Measurements from ENCODE around the gene CCNA1.

CCNA1 gene

DNA sequence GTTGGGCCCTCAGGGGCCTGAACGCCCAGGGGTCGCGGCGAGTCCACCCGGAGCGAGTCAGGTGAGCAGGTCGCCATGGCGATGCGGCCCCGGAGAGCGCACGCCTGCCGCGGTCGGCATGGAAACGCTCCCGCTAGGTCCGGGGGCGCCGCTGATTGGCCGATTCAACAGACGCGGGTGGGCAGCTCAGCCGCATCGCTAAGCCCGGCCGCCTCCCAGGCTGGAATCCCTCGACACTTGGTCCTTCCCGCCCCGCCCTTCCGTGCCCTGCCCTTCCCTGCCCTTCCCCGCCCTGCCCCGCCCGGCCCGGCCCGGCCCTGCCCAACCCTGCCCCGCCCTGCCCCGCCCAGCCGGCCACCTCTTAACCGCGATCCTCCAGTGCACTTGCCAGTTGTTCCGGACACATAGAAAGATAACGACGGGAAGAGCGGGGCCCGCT, at the start of gene CCNA1:
Gene CCNA1, plus strand, starts transcription at position 390 of the 439 bp plus-strand sequence. CDS start 562 bp downstream, outside the sequence.
- no peak for DNase-seq (ENCODE audit: extremely low read depth in 1 of 2, low read depth in 1 of 2)

DNA sequence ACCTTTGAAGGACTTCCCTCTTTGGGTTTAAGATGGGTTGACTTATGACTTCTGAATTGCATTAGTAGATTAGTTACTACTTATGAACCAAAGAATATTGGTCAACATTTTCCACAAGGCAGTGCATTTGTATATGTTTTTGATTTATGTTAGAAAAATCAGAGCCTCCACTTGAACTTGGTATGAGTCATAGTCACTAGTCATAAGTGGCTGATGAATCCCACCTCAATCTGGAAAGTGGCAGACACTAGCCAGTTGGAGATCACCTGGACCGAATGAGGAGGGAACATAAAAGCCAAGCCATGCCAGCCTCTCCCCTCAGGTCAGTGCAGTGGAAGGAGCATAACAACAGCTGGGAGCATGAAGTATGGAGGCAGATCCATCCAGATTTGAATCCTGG, 46.8 kb upstream of the CCNA1 start:
- no peak for DNase-seq (ENCODE audit: extremely low read depth in 1 of 2, low read depth in 1 of 2)

DNA sequence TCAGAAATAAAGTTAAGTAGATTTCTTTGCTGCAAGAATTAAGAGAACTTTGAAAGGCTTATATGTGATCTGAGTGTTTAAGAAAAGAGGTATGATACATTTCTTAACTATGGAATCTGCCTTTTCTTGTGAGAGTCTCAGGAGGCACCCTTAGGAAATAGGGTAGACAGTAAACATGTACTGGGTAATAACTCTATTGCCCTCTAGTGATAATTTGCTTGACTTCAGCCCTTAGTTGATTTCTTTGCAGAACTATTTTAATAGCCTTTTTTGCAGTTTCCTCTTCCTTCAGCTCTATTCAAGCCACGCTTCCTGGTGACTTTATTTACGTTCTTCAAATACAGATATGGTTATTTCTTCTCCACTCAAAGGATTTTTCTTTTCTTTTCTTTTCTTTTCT, 37.0 kb upstream of the CCNA1 start:
- DNase-seq (ENCODE audit: extremely low read depth in 1 of 2, low read depth in 1 of 2) = no peak

DNA sequence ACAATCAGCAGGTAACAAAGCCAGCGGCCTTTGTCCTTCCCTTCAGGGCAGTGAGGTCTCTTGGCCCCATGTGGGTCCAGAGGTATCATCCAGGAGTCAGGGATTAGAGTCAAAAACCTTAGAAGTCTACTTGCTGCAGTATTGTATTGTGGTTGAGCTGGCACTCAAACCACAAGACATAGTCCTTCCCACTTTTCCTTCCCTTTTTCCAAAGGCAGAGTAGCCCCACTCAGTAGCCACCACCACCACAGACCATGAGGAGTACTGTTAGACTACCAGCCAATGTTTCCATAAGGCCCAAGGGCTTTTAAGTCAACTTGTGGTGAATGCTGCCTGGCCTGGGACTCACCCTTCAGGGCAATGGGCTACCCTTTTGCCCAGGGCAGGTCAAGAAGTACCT, 27.1 kb upstream of the CCNA1 start:
- DNase-seq (ENCODE audit: extremely low read depth in 1 of 2, low read depth in 1 of 2) = no peak

DNA sequence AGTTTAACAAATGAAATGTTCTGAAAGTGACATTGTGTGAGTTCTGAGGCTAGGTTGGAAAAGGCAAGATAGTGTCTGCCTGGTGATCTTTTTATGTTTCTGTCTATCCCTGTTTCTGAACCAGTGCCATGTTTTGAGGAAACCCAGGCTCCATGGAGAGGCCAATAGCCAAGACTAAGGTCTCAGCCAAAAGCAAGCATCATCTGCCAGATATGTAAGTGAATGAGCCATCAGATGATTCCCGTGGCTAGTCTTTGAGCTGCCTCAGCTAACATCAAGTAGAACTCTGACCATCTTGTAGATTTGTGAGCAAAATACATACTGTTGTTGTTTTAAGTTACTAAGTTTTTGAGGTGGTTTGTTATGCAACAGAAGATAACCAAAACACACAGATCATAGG, 19.6 kb upstream of the CCNA1 start:
- no peak for DNase-seq (ENCODE audit: extremely low read depth in 1 of 2, low read depth in 1 of 2)

DNA sequence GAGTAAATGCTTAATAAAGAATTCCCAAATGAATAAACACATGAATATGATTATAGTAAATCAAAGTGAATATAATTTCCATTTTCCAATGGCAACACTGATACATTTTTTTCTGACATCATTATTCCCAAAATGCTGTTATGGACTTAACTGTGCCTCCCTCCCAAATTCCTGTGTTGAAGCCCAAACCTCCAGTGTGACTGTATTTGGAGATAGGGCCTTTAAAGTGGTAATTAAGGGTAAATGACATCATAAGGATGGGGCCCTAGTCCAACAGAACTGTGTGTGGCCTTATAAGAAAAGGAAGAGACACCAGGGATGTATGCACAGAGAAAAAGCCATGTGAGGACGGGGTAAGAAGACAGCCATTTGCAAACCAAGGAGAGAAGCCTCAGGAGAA, 19.1 kb upstream of the CCNA1 start:
- no peak for DNase-seq (ENCODE audit: extremely low read depth in 1 of 2, low read depth in 1 of 2)

DNA sequence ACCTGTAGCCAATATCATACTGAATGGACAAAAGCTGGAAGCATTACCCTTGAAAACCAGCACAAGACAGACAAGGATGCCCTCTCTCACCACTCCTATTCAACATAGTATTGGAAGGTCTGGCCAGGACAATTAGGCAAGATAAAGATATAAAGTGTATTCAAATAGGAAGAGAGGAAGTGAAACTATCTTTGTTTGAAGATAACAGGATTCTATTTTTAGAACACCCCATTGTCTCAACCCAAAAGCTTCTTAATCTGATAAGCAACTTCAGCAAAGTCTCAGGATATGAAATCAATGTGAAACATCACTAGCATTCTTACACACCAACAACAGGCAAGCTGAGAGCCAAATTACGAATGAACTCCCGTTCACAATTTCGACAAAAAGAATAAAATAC, 17.8 kb upstream of the CCNA1 start:
- no peak for DNase-seq (ENCODE audit: extremely low read depth in 1 of 2, low read depth in 1 of 2)

DNA sequence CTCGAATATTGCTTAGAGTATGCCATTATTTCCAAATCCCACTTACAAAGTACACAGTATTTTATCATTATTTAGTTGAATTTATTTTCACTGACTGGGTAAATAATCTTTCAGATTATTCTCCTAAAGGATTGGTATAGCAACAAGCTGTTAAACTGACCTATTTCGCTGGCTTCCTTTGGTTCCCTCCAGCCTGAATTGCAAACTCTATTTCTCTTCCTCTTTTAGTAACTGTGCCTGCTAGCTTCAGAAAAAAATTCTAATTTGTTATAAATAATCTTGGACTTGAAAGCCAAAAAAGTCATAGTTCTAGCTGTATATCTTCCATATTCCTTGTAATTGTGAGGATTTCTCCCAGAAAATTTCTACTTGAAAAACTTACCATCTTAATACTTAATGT, 15.0 kb upstream of the CCNA1 start:
- DNase-seq (ENCODE audit: extremely low read depth in 1 of 2, low read depth in 1 of 2) = no peak

DNA sequence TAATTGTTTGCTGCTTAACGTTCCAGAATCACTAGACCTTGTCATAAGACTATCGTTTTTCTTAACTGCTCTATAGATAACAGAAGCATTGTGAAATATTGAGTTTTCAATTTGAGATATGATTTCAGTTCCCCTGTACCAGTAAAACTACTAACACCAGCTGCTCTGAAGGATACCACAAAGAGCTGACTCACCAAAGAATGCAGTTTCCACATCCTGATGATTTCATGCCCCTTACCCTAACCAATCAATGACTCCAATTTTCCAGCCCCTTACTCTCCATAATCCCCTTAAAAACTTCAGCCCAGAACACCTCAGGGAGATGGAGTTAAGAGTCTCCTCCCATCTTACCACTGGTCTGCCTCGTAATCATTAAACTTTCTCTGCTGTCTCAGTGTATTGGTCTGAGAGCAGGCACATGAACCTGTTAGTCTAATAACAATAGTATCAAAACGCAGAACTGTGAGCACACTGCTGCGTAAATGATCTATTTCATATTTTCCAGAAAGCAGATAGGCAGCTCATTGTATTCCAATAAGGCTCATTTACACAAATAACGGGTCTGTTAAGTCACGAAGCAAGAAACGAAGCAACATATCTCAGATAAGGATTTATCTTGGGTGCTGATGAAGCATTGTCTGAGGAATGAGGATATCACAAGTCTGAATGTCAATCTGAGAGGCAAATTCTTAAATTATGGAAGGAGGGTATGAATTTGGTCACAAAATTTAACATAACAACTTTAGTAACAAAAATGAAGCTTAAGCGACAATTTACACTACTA, 14.1 kb upstream of the CCNA1 start:
- no peak for DNase-seq (ENCODE audit: extremely low read depth in 1 of 2, low read depth in 1 of 2)

DNA sequence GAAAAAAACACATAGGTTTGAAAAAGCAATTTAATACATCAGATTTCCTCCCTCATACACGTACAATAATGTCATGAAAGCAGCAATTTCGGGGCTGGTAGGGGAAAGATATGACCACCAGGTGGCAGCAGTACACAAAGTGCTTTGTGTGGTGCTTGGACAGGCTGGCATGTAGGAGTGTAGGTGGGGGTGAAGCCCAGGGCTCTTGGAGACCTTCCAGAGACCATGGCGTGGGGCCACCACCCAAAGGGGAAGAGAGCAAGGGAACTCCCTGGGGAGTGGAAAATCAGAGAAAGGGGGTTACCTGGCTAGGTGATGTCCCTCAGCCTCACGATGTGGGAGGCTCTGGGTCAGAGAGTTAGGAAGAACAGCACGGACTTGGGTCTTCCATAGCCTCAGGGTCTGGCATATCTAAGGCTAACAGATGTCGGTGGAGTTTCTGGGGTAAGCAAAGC, 11.8 kb upstream of the CCNA1 start:
- peak; percentile 8 to 18 for DNase-seq (ENCODE audit: extremely low read depth in 1 of 2, low read depth in 1 of 2)

DNA sequence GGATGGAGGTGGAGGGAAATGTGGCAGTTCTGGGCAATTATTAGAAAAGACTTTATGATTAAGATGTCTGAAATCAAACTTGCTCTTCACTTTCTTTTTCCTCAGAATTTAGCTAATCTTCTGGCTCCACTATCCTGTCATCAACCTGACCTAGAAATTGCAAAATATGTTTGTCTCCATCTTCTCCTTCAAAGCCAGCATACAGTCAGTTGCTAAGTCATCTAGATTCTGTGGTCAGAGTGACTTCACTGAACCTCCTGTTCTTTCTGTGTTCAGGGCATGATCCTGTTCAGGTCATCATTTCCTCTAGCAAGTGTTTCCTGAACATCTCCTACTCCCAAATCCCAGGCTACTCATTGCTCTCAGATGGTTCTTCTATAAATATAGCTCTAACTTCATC, 10.8 kb upstream of the CCNA1 start:
- DNase-seq (ENCODE audit: extremely low read depth in 1 of 2, low read depth in 1 of 2) = no peak

DNA sequence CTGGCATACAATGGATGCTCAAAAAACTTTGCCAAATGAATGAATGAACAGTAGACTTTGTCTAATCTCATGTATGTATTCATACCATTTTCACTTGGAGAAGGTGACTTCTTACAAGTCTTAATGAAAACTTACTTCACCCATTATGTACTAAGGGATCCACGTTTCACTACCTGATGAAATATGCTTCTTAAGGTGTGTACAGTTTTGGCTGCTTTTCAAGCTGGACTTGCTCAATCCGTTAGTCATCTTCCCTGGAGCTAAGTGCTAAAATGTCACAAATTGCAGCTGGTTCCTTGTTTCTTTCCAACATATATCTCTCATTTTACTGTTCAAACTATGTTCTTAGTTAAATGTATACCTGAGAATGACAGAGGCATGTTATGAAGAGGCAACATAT, 4.2 kb upstream of the CCNA1 start:
- no peak for DNase-seq (ENCODE audit: extremely low read depth in 1 of 2, low read depth in 1 of 2)

DNA sequence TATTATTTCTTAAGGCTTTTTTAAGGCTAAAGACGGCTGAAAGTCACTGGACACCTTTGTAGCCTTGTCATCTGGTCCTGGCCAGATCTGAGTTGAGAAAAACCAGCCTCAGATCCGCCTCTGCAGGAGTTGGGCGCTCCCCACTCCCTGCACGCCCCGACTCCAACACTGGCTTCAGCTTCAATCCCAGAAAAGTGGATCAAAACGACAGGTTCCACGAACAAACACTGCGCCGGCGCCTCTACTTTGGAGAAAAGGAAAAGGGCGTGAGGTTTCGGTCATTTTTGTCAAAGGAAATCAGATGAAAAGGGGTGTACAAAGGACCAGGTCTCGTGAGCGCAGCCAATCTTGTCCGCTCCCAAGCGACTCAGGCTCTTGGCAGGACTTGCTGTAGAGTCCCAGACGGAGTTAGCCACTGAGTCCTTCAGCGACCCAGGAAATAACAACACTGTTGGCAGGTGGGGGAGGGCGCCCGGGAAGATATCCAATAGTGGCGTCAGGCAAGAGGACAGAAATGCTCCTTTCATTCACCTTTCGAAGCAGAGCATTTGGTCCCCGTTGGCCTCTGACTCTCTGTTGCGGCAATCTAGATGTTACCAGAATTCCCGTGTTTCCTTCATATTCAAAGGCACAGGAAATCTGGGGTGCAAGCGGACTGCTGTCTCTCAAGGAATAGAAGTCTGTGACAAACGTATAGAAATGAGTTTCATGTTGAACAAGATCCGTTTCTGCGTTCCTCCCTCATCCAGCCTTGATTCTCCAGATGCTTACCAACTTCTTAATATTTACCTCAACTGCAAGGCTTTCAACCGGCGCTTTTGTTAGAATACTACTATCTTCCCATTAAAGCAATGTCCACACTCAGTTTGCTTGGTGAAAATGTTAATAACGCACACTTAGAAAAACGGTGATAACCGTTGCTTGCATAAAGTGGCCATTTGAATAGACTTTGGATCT, 1.8 kb upstream of the CCNA1 start:
- DNase-seq (ENCODE audit: extremely low read depth in 1 of 2, low read depth in 1 of 2) = no peak

DNA sequence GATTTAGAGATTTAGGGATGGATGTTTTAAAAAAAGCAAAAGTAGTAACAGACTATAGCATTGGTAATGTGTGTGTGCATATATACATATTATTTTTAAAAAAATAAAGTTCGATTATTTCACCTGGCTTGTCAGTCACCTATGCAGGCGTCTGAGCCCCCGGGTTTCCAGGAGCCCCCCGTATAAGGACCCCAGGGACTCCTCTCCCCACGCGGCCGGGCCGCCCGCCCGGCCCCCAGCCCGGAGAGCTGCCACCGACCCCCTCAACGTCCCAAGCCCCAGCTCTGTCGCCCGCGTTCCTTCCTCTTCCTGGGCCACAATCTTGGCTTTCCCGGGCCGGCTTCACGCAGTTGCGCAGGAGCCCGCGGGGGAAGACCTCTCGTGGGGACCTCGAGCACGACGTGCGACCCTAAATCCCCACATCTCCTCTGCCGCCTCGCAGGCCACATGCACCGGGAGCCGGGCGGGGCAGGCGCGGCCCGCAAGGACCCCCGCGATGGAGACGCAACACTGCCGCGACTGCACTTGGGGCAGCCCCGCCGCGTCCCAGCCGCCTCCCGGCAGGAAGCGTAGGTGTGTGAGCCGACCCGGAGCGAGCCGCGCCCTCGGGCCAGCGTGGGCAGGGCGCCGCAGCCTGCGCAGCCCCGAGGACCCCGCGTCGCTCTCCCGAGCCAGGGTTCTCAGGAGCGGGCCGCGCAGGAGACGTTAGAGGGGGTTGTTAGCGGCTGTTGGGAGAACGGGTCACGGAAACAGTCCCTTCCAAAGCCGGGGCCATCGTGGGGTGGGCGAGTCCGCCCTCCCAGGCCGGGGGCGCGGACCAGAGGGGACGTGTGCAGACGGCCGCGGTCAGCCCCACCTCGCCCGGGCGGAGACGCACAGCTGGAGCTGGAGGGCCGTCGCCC, 840 bp upstream of the CCNA1 start:
- DNase-seq (ENCODE audit: extremely low read depth in 1 of 2, low read depth in 1 of 2) = no peak

DNA sequence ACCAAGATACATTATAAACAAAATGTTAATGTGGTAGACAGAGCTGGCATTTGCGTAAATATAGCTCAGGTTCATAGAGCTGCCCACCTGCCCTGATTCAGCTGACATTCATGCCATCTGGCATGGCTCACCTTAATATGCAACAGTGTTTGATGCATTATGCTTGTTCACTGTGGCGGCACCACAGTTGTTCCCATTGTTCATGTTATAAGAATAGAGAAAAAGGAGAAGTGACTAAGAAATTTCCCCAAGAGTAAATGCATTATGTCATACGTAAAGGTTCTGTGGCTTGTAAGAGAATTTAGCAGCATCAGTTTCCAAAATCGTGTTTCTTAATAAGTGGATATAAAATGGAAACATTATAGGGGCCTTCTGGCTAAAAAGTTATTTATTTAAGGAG, 4.5 kb downstream of the CCNA1 start:
- DNase-seq (ENCODE audit: extremely low read depth in 1 of 2, low read depth in 1 of 2) = no peak

DNA sequence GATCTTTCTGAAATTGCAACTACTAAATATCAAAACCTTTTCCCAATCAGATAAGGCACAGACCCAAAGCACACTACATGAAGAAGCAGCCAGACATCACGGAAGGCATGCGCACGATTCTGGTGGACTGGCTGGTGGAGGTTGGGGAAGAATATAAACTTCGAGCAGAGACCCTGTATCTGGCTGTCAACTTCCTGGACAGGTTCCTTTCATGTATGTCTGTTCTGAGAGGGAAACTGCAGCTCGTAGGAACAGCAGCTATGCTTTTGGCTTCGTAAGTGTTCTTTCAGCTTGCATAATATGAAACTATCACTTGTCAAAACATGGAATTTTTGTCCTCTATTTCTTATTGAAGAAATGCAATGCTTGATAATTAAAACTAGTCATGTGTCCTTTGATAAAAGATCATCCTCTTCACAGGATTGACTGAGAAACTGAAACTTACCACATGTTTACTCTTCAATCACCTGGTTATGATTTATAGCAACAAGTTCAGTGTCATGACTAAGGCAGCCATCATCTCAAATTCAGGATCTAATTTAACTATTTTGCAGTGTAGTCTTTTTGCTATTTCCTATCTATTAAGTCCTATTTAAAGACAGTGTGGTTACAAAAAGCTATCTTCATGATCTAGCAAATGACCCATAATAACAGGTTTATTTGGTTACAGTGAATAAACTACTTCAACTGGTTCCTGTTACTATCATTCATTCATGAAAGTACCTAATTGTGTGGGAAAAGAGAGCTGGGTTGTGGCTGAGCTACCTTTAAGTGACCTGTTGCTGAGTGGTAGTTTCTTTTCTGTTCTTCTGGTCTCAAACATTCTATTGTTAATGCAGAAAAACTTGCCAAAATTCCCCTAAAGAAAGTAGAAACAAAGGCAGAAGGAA, 6.5 kb downstream of the CCNA1 start:
- DNase-seq (ENCODE audit: extremely low read depth in 1 of 2, low read depth in 1 of 2) = no peak

DNA sequence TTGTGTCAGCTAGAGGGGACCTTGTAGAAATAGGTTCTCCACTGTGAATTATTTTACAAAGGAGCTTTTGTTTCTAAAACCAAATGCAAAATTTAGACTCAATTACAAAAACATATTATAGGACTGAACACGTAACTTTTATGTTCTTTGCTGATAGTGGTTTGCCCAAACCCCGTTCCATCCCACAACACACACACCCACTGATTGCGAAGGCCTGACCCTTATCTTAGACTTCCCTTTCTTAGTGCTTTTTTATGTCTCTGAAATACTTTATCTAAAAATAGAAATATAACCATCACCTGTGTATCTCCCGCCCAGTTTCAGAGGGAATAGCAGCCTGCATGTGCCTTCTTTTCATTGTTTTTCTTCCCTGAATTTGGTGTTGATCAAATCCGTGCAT, 13.0 kb downstream of the CCNA1 start:
- no peak for DNase-seq (ENCODE audit: extremely low read depth in 1 of 2, low read depth in 1 of 2)

DNA sequence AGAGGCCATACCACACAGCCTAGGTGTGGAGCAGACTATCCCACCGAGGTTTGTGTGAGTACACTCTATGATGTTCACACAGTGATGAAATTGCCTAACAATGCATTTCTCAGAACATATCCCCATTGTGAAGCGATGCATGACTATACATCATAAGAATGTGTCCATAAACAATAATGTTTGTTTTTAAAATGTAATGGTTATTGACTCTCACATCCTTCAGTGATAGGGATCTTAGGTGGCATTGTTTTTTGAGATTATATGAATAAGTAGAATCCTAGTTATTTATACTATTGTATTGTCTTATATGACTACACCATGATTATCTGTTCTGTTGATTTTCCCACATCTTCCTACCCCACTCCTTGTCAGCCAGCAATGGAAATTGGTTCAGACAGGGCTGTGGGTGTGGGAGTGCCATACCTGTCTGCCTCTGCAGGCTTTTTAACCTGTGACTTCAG, 13.6 kb downstream of the CCNA1 start:
- no peak for DNase-seq (ENCODE audit: extremely low read depth in 1 of 2, low read depth in 1 of 2)

DNA sequence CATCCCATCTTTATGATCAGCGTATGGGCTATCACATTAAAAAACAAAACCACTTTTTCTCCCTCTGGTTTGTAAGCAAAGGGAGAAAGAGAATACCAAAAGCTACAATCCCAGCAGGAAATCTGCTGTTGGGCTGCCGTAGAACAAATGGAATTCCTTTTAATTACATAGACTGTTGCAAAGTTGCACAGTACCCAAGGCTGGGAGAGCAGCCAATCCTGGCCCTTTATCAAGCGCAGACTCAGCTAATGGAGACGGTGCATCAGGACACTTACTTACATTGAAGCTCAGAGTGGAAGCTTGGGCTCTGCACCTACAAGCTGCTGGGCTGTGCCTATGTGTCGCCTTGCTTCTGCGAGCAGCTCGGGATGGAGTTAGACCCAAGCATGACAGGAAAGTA, 15.2 kb downstream of the CCNA1 start:
- DNase-seq (ENCODE audit: extremely low read depth in 1 of 2, low read depth in 1 of 2) = no peak

DNA sequence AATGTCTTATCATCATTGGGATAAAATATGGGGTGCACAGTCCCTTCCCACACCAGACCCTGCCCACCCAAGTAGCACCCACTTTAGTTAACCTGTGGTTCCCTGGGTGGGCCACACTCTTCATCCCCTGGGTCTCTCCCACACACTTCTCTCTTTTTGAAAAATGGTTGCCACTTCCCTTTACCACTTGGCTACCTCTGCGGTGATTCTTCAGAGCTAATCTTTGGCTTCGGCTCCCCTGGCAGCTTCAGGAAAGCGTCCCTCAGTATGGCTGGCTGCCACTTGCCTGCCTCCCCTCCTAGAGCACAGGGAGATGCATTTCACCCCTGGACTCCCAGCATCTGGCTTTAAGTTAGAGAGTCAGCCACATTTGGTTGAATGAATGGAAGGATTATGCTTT, 18.2 kb downstream of the CCNA1 start:
- DNase-seq (ENCODE audit: extremely low read depth in 1 of 2, low read depth in 1 of 2) = no peak

All from activated CD8-positive, alpha-beta memory T cell treated with anti-CD3 and anti-CD28 coated beads for 1 hour (primary cell).